ENCODE measurements around the gene SMOC2. TPM values are rescaled to one million over a fixed set of nuclear protein-coding genes. Genes with fewer than 3 reads are reported as not detected.

Gene SMOC2
- total and polyA plus RNA-seq, 2 of the 13 experiments (the other 11 are each of a cell fraction or from before 2014, with no cell fraction given) = not detected

DNA sequence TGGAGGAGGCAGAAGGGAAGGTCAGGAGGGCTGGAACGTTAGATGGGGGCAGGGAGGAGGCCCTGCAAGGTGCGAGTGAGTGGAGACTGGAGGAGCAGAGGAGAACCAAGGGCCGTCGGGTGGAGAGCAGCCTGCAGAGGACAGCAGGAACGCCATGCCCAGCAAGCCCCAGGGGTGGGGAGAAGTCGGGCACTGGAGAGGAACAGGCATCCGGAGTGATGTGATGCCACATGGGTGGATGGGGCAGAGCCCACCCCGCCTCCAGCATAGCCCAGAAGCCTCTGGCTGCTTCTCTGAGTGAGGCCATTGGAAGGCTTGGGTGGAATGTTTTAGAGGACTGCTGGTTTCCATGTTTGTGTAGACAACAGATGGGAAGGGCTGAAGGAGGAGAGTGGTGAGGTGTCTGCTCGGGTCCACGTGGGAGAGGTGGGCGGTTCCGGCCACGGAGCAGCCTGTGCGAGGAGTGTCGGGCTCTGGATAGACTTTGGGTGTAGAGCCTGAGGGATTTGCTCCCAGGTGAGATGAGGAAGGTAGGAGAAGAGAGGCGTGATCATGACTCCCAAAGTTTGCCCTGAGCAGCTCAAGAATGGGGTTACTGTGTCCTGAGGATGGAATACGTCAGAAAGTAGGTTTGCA lies 221.4 kb downstream of the SMOC2 start (continued):
- TF ChIP-seq FOSL2 (CRISPR knock-in tag; IDR thresholded peaks at IDR 0.05) = no peak

DNA sequence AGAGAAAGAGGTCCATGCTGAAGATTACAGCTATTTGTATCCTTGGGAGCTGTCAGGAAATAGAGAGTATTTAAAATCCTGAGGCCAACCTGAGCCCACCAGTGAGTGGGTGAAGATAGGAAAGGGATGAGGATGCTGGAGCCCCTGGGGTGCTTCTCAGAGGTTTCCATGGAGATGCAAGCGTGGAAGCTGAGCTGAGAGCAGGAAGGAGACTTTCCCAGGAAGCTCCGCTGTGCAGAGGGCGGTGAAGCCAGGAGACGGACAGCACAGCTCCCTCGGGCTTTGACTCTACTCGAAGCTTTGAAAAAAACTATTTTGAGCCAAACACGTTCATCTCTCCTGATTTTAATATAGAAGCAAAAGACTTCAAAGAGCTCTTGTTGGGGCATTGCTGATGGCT lies 222.1 kb downstream of the SMOC2 start:
- no peak overlapping the region for H3K9ac ChIP-seq (ENCODE audit: insufficient read depth, low read depth, low read length)
- FAIRE-seq = no peak
- ChIA-PET CTCF (ENCODE audit: low intra/inter-chr PET ratio, low total read pairs) (no interaction called here), POLR2A (no interaction called here)
- WGBS (ENCODE audit: low lambda C conversion rate) = 8% methylated on average over 7 of the region's 7 CpGs
- BruUV-seq (replicated peaks) = no TSS peak
- no peaks in the 10 kb centered on the region for H3K36me3 ChIP-seq (replicated peaks in 1 of 2; ENCODE audit: control insufficient read depth in 1 of 2, insufficient read depth in 2 of 2, low read length in 2 of 2)
- no peak overlapping the region for H3K4me3 ChIP-seq (replicated peaks in 1 of 3; ENCODE audit: insufficient read depth in 1 of 3, low read depth in 2 of 3, low read length in 3 of 3)
- intact Hi-C loops (cut with micrococcal nuclease; ENCODE audit: unreplicated experiment) = no loop called here
- no peak for TF ChIP-seq ZNF431 (CRISPR knock-in tag; IDR thresholded peaks at IDR 0.05; ENCODE audit: borderline replicate concordance, low read depth)
- no peak for DNase-seq (ENCODE audit: low spot score)
- in situ Hi-C loops (cut with HindIII; ENCODE audit: extremely low pct_ligation_motif_present, low pct_unique_long_range_greater_than_20kb) = no loop called here
- peaks cover 9% of the 10 kb centered on the region for H3K9me3 ChIP-seq (ENCODE audit: low read length)
- no peaks in the 10 kb centered on the region for H3K79me2 ChIP-seq (ENCODE audit: insufficient read depth, low read length)
- H3K4me1 ChIP-seq (ENCODE audit: insufficient read depth, low read length) = no peaks in the 10 kb centered on the region
- peaks cover 8 to 35% of the 10 kb centered on the region in 2 experiments for H3K27me3 ChIP-seq (ENCODE audit: control insufficient read depth in 1 of 2, insufficient read depth in 2 of 2, low read length in 2 of 2)
- H3K4me2 ChIP-seq (ENCODE audit: low read depth, low read length) = no peak overlapping the region
- H3K27ac ChIP-seq (ENCODE audit: extremely low read length, insufficient read depth, low read length) = no peak overlapping the region
- H4K20me1 ChIP-seq (ENCODE audit: insufficient read depth, low read length) = no peaks in the 10 kb centered on the region
- no peak for ATAC-seq
- no peak overlapping the region for H2AFZ ChIP-seq (ENCODE audit: low read length)

- BruUV-seq (replicated peaks) = no TSS peak
- Histone ChIP-seq H3K4me3 (replicated peaks in 1 of 3; ENCODE audit: insufficient read depth in 1 of 3, low read depth in 2 of 3, low read length in 3 of 3) (no peak overlapping the region), H3K27ac (ENCODE audit: extremely low read length, insufficient read depth, low read length) (no peak overlapping the region), H2AFZ (ENCODE audit: low read length) (no peak overlapping the region), H3K27me3 (ENCODE audit: control insufficient read depth in 1 of 2, insufficient read depth in 2 of 2, low read length in 2 of 2) (peaks cover 8 to 35% of the 10 kb centered on the region in 2 experiments), H3K9ac (ENCODE audit: insufficient read depth, low read depth, low read length) (no peak overlapping the region), H3K36me3 (replicated peaks in 1 of 2; ENCODE audit: control insufficient read depth in 1 of 2, insufficient read depth in 2 of 2, low read length in 2 of 2) (no peaks in the 10 kb centered on the region), H3K4me2 (ENCODE audit: low read depth, low read length) (no peak overlapping the region), H4K20me1 (ENCODE audit: insufficient read depth, low read length) (no peaks in the 10 kb centered on the region), H3K79me2 (ENCODE audit: insufficient read depth, low read length) (no peaks in the 10 kb centered on the region), H3K4me1 (ENCODE audit: insufficient read depth, low read length) (no peaks in the 10 kb centered on the region), H3K9me3 (ENCODE audit: low read length) (no peaks in the 10 kb centered on the region; the same call in 1 of the 2 replicates)
- in situ Hi-C loops (cut with HindIII; ENCODE audit: extremely low pct_ligation_motif_present, low pct_unique_long_range_greater_than_20kb) = no loop called here
- intact Hi-C loops (cut with micrococcal nuclease; ENCODE audit: unreplicated experiment) = no loop called here
- DNase-seq (ENCODE audit: low spot score) (no peak), ATAC-seq (no peak), FAIRE-seq (no peak)
- ChIA-PET POLR2A (no interaction called here), CTCF (ENCODE audit: low intra/inter-chr PET ratio, low total read pairs) (no interaction called here)
- TF ChIP-seq ARID2 (CRISPR knock-in tag; IDR thresholded peaks at IDR 0.05; ENCODE audit: borderline replicate concordance) = no peak
- TF ChIP-seq PHF20 (CRISPR knock-in tag; IDR thresholded peaks at IDR 0.05) = no peak
- TF ChIP-seq HNRNPH1 (optimal IDR thresholded peaks at IDR 0.05; ENCODE audit: low read depth, low read length) = no peak
- TF ChIP-seq RELA (CRISPR knock-in tag; IDR thresholded peaks at IDR 0.05) = no peak
- no peak for TF ChIP-seq FOSL1 (CRISPR knock-in tag; IDR thresholded peaks at IDR 0.05; ENCODE audit: borderline replicate concordance)
- no peak for TF ChIP-seq ETV6 (CRISPR knock-in tag; conservative IDR thresholded peaks at IDR 0.05)
- TF ChIP-seq ZSCAN22 (CRISPR knock-in tag; IDR thresholded peaks at IDR 0.05) = no peak
- no peak for TF ChIP-seq ZNF317 (CRISPR knock-in tag; IDR thresholded peaks at IDR 0.05)
- TF ChIP-seq ZBTB8A (CRISPR knock-in tag; IDR thresholded peaks at IDR 0.05; ENCODE audit: borderline replicate concordance, low read depth) = no peak
- no peak for TF ChIP-seq SRY (CRISPR knock-in tag; IDR thresholded peaks at IDR 0.05)
- TF ChIP-seq IRF2 (CRISPR knock-in tag; IDR thresholded peaks at IDR 0.05) = no peak
- no peak for TF ChIP-seq BHLHE40 (IDR thresholded peaks at IDR 0.05; ENCODE audit: low read length)
- no peak for TF ChIP-seq ISX (CRISPR knock-in tag; conservative IDR thresholded peaks at IDR 0.05)
- TF ChIP-seq ZNF614 (CRISPR knock-in tag; IDR thresholded peaks at IDR 0.05; ENCODE audit: borderline replicate concordance) = no peak
- no peak for TF ChIP-seq ZNF205 (CRISPR knock-in tag; IDR thresholded peaks at IDR 0.05)
- TF ChIP-seq ZSCAN25 (CRISPR knock-in tag; IDR thresholded peaks at IDR 0.05) = no peak
- TF ChIP-seq LCORL (IDR thresholded peaks at IDR 0.05) = no peak
- TF ChIP-seq LCORL (CRISPR knock-in tag; IDR thresholded peaks at IDR 0.05) = no peak
- TF ChIP-seq KDM2A (CRISPR knock-in tag; IDR thresholded peaks at IDR 0.05; ENCODE audit: borderline replicate concordance, low read depth) = no peak
- WGBS (ENCODE audit: low lambda C conversion rate) = 51% methylated on average over 9 of the region's 9 CpGs
Observed at GRCh38 chr6:168664956-168665355, 224.0 kb downstream of the SMOC2 start.

Measured in HepG2 (cell line).